Right lobe of liver (tissue), 6 donors: ENCODE results near the gene CNBD2. TPM values are rescaled to one million over a fixed set of nuclear protein-coding genes. Genes with fewer than 3 reads are reported as not detected.
A peak's percentile ranks its signal among the peaks of the same experiment; 100 is the strongest.
"Not testable (repeated sequence)": the region's sequence is repeated elsewhere in the genome, so short reads cannot be mapped to it uniquely, and the experiment has no call there.

Experiments used
- ATAC-seq, 4 donors: fragments of 200-7000 bp; cut with Tn5 transposase; one replicate each; pipeline ENCODE4 v1.9.1; 2020; ENCODE audit warnings: mild to moderate bottlenecking in 4 of 4, moderate library complexity in 4 of 4
- DNase-seq, 3 donors: peaks; one replicate each; pipeline ENCODE4 v3.0.0-alpha.2; 2020
- H3K27ac ChIP-seq, 3 donors: fragments of 200-600 bp; one replicate each; pipeline ENCODE4 v1.8.0; 2022
- H3K27me3 ChIP-seq, 2 donors: fragments of 200-600 bp; one replicate each; pipeline ENCODE4 v1.8.0; 2022
- H3K36me3 ChIP-seq, 4 donors: fragments of 200-600 bp; sonication (generic) in 1 of 4; one replicate each; pipeline versions ENCODE4 v1.5.1 to v1.8.0; 2017 to 2022; ENCODE audit warnings: control low read depth in 1 of 4
- H3K4me1 ChIP-seq, 4 donors: fragments of 200-600 bp; sonication (generic) in 1 of 4; one replicate each; pipeline versions ENCODE4 v1.5.1 to v1.8.0; 2017 to 2022; ENCODE audit warnings: control low read depth in 1 of 4
- H3K4me3 ChIP-seq, 3 donors: fragments of 200-600 bp; one replicate each; pipeline ENCODE4 v1.8.0; 2022
- H3K9me3 ChIP-seq, 4 donors: fragments of 200-600 bp; sonication (generic) in 1 of 4; one replicate each; pipeline versions ENCODE4 v1.5.1 to v1.8.0; 2017 to 2022; ENCODE audit warnings: control low read depth in 1 of 4
- POLR2A ChIP-seq: fragments of 450-650 bp; IDR thresholded peaks from one replicate; pipeline ENCODE4 v1.6.1; 2017; ENCODE audit warnings: antibody characterized with exemption, mild to moderate bottlenecking
- WGBS: methylation state at CpG from one replicate; pipeline ENCODE4 v1.1.6; 2018; ENCODE audit warnings: low coverage, low lambda C conversion rate; ENCODE audit not compliant: insufficient coverage; ENCODE audit errors: missing lambda C conversion rate; 5-methylcytosine and 5-hydroxymethylcytosine counted together
- intact Hi-C, 2 donors: fragments of 100-400 bp; cut with DNase I; formaldehyde crosslinking; loops; one replicate each; pipeline versions ENCODE4 v1.11.2 to v1.14.1; 2022
- total RNA-seq, 6 experiments: library from RNA; depleted of rRNA in 2 of 6; stranded (reverse); fragments of >200 nt in 2 of 6; fragmentation: NEBNext Ultra II Directional in 3 of 6; extraction: Animal tissue kit (Norgen Biotek cat#: 25700) in 3 of 6; gene quantifications; one replicate each; pipeline versions ENCODE4 v1.1.0 to v1.2.4, GENCODE V29; 2016 to 2023
- TF ChIP-seq, protein P1 (sequence below), 4 donors: fragments of 200-600 bp in 3 of 4; fragments of 450-650 bp in 1 of 4; IDR thresholded peaks; one replicate each; pipeline versions ENCODE4 v1.5.1 to v1.8.0; 2016 to 2022; ENCODE audit warnings: antibody characterized with exemption in 4 of 4, mild to moderate bottlenecking in 2 of 4
- donor health status: DM: no; HTN: yes; CAD: no.
- donor health status: DM: no; HTN: no; CAD: no.
- donor health status: DM: no; HTN: no; CAD: no.
- donor health status: DM: no; HTN: yes; CAD: no.
- donor health status: DM: no; HTN: yes; CAD: no.

The CNBD2 gene
- total RNA-seq, 6 experiments from 2014 or later, result 1.6 to 2.2 (median 1.9) TPM

DNA sequence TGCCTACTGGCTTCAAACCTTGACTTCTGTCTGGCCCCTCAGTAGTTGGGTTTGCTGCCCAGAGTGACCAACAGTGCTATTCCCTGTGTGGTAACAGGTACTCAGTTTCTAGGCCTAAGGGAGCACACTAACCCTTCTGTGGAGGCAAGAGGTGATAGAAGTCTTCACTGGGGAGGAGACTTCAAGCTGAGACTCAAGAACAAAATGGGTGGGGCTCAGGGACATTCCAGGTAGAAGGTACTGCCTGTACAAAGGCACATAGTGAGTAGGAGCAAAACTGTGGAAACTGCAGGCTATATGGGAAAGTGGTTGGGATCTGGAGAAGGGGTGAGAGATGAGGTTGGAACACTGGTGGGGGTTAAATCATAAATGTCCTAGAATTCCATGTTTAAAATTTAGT, 11.8 kb upstream of the CNBD2 start:
- Histone ChIP-seq H3K36me3 (no peaks in the 10 kb centered on the region), H3K27ac (no peak overlapping the region), H3K9me3 (no peaks in the 10 kb centered on the region), H3K4me3 (no peak overlapping the region), H3K27me3 (no peaks in the 10 kb centered on the region), H3K4me1 (peaks cover 0 to 21% (median 2%) of the 10 kb centered on the region in 4 donors)
- no peak for ATAC-seq
- intact Hi-C loops, result no loop called here
- TF ChIP-seq POLR2A, result no peak
- TF ChIP-seq, protein P1, sequence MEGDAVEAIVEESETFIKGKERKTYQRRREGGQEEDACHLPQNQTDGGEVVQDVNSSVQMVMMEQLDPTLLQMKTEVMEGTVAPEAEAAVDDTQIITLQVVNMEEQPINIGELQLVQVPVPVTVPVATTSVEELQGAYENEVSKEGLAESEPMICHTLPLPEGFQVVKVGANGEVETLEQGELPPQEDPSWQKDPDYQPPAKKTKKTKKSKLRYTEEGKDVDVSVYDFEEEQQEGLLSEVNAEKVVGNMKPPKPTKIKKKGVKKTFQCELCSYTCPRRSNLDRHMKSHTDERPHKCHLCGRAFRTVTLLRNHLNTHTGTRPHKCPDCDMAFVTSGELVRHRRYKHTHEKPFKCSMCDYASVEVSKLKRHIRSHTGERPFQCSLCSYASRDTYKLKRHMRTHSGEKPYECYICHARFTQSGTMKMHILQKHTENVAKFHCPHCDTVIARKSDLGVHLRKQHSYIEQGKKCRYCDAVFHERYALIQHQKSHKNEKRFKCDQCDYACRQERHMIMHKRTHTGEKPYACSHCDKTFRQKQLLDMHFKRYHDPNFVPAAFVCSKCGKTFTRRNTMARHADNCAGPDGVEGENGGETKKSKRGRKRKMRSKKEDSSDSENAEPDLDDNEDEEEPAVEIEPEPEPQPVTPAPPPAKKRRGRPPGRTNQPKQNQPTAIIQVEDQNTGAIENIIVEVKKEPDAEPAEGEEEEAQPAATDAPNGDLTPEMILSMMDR (IDR thresholded peaks at IDR 0.05), result no peak
- DNase-seq, result no peak

DNA sequence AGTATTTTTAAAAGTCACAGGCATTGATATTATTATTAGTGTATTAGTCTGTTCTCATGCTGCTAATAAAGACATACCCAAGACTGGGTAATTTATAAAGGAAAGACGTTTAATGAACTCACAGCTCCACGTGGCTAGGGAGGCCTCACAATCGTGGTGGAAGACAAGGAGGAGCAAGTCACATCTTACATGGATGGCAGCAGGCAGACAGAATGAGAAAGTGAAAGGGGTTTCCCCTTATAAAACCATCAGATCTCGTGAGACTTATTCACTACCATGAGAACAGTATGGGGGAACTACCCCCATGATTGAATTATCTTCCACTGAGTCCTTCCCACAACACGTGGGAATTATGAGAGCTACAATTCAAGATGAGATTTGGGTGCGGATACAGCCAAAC, 9.1 kb upstream of the CNBD2 start:
- H3K27me3 ChIP-seq, H3K9me3 ChIP-seq, H3K4me1 ChIP-seq, H3K27ac ChIP-seq, H3K36me3 ChIP-seq, H3K4me3 ChIP-seq, DNase-seq, intact Hi-C loops, ATAC-seq: not testable (repeated sequence)
- WGBS, result 74% methylated on average over 6 of the region's 6 CpGs

DNA sequence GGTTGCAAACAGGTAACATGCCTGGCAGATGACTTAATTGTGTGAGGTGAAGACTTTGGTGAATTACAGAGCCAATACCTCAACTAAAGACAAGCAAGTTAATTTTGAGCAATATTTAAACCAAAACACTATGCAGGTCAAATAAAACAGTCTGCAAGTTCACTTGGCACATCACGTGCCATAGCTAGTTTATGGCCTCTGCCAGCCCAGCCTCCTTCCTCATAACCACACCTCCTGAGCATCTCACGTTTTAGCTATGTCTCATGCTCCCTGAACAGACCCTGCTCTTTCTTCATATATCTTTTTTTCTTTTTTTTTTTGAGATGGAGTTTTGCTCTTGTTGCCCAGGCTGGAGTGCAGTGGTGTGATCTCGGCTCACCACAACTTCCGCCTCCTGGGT, 4.5 kb upstream of the CNBD2 start:
- no peaks in the 10 kb centered on the region for H3K36me3 ChIP-seq
- no peaks in the 10 kb centered on the region for H3K27me3 ChIP-seq
- H3K4me1 ChIP-seq, result no peaks in the 10 kb centered on the region
- 92% methylated on average over 4 of the region's 4 CpGs for WGBS
- no peak overlapping the region for H3K27ac ChIP-seq
- H3K4me3 ChIP-seq, result no peak overlapping the region
- intact Hi-C loops, result no loop called here
- TF ChIP-seq, protein P1 (IDR thresholded peaks at IDR 0.05), result no peak
- no peak for TF ChIP-seq POLR2A
- no peaks in the 10 kb centered on the region for H3K9me3 ChIP-seq
- no peak for ATAC-seq
- no peak for DNase-seq

DNA sequence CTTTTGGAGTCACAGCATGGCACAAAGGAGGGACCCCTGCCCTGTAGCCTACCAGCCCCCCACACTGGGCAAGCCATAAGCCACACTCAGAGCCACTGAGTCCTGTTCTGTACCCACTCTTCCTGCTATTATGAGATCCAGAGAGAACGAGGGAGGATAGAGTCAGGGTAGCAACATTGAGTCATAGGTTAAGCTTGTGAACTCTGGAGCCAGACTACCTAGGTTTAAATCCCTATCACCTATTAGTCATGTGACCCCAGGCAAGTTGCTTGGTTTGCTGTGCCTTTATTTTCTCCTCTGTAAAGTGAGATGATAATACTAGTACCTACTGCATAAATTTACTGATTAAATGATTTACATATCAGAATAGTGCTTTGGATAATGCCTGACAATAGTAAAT, 540 bp downstream of the CNBD2 start:
- Histone ChIP-seq H3K4me1 (no peaks in the 10 kb centered on the region), H3K27me3 (no peaks in the 10 kb centered on the region), H3K27ac (no peak overlapping the region), H3K4me3 (no peak overlapping the region), H3K36me3 (no peaks in the 10 kb centered on the region), H3K9me3 (no peaks in the 10 kb centered on the region)
- DNase-seq, result no peak
- ATAC-seq, result peak in 1 of 4 donors; percentile 49
- TF ChIP-seq, protein P1 (IDR thresholded peaks at IDR 0.05), result no peak
- TF ChIP-seq POLR2A, result no peak
- WGBS, result 80% methylated on average over 1 of the region's 1 CpG
- intact Hi-C loops, result no loop called here

DNA sequence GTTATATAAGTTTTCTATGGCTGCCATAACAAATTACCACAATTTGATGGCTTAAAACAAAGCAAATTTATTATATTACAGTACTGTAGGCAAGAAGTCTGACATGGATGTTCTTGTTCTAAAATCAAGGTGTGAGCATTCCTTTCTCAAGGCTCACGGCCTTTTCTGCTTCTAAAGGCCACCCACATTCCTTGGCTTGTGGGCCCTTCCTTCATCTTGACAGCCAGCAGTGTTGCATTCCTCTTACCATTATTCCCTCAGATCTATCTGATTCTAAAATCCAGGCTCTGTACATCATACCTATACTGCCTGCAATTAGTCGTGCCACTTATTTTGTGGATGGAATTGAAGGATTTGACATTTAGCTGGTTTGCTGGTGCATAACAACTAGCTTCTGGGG, 3.6 kb downstream of the CNBD2 start:
- Histone ChIP-seq H3K9me3 (no peaks in the 10 kb centered on the region), H3K36me3 (no peaks in the 10 kb centered on the region), H3K27ac (no peak overlapping the region), H3K4me1 (no peaks in the 10 kb centered on the region), H3K4me3 (no peak overlapping the region), H3K27me3 (no peaks in the 10 kb centered on the region)
- intact Hi-C loops, result no loop called here
- WGBS, result 88% methylated on average over 2 of the region's 2 CpGs
- no peak for ATAC-seq
- DNase-seq, result no peak
- TF ChIP-seq POLR2A, result no peak
- TF ChIP-seq, protein P1 (IDR thresholded peaks at IDR 0.05), result no peak
